Lower lobe of right lung (tissue), 2 donors: Measurements from ENCODE around the gene HEATR5B. TPM values are rescaled to one million over a fixed set of nuclear protein-coding genes. Genes with fewer than 3 reads are reported as not detected.

ENCODE experiments used
- ATAC-seq, 2 donors: fragments of 200-7000 bp; cut with Tn5 transposase; one replicate each; pipeline ENCODE4 v1.9.1; 2020 to 2022; ENCODE audit warnings: mild to moderate bottlenecking in 2 of 2, moderate library complexity in 2 of 2
- DNase-seq: peaks from one replicate; pipeline ENCODE4 v3.0.0-alpha.2; 2020
- H3K27ac ChIP-seq: fragments of 200-600 bp; one replicate; pipeline ENCODE4 v1.8.0; 2022
- H3K27me3 ChIP-seq: fragments of 200-600 bp; one replicate; pipeline ENCODE4 v1.8.0; 2022; ENCODE audit warnings: low read depth
- H3K36me3 ChIP-seq: fragments of 200-600 bp; one replicate; pipeline ENCODE4 v1.8.0; 2022; ENCODE audit warnings: mild to moderate bottlenecking
- H3K4me1 ChIP-seq: fragments of 200-600 bp; one replicate; pipeline ENCODE4 v1.8.0; 2022
- H3K4me3 ChIP-seq: fragments of 200-600 bp; one replicate; pipeline ENCODE4 v1.8.0; 2022; ENCODE audit warnings: mild to moderate bottlenecking
- H3K9me3 ChIP-seq: fragments of 200-600 bp; one replicate; pipeline ENCODE4 v1.8.0; 2022
- CTCF ChIP-seq: fragments of 200-600 bp; IDR thresholded peaks from one replicate; pipeline ENCODE4 v1.8.0; 2022; ENCODE audit warnings: antibody characterized with exemption, mild to moderate bottlenecking
- intact Hi-C: fragments of 100-400 bp; cut with DNase I; formaldehyde crosslinking; loops from one replicate; pipeline ENCODE4 v1.11.0; 2022
- total RNA-seq: library from RNA; stranded (reverse); fragmentation: NEBNext Ultra II Directional; extraction: Animal tissue kit (Norgen Biotek cat#: 25700); gene quantifications from one replicate; pipeline ENCODE4 v1.2.1, GENCODE V29; 2021
- donor health status: DM: no; HTN: yes; CAD: no; lungs with severe emphysema.

Gene HEATR5B
- total RNA-seq, 1 donor from 2014 or later = 33.9 TPM

GRCh38 chr2:37068686-37069085, 15.5 kb downstream of the HEATR5B start:
- no peaks in the 10 kb centered on the region for H3K9me3 ChIP-seq
- H3K4me3 ChIP-seq = no peak overlapping the region
- DNase-seq (no peak), ATAC-seq (no peak)
- H3K27ac ChIP-seq = no peak overlapping the region
- intact Hi-C loops = no loop called here
- H3K36me3 ChIP-seq = peaks cover 99% of the 10 kb centered on the region
- no peaks in the 10 kb centered on the region for H3K27me3 ChIP-seq
- no peak for TF ChIP-seq CTCF
- no peaks in the 10 kb centered on the region for H3K4me1 ChIP-seq

DNA sequence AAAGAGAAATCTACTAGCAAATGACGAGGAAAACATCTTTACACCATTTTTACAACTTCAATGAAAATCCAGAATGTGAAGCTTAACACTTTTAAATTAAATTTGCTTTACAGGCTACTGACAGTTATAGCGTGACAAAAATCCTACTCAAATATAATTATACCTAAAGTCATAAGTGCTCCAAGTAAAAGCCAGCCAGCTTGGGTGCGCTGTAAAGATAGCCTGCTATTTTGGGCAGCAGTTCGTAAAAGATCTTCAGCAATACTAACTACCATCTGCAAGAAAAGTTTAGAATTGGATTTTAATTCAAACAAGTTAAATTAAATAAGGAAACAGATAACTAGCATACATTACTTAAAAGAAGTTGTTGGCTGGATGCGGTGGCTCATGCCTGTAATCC, 22.4 kb downstream of the HEATR5B start:
- Histone ChIP-seq H3K4me1 (no peaks in the 10 kb centered on the region), H3K27me3 (no peaks in the 10 kb centered on the region), H3K4me3 (no peak overlapping the region), H3K36me3 (peaks cover 96% of the 10 kb centered on the region), H3K9me3 (no peaks in the 10 kb centered on the region), H3K27ac (no peak overlapping the region)
- ATAC-seq = no peak
- intact Hi-C loops = no loop called here
- TF ChIP-seq CTCF = no peak
- DNase-seq = no peak

DNA sequence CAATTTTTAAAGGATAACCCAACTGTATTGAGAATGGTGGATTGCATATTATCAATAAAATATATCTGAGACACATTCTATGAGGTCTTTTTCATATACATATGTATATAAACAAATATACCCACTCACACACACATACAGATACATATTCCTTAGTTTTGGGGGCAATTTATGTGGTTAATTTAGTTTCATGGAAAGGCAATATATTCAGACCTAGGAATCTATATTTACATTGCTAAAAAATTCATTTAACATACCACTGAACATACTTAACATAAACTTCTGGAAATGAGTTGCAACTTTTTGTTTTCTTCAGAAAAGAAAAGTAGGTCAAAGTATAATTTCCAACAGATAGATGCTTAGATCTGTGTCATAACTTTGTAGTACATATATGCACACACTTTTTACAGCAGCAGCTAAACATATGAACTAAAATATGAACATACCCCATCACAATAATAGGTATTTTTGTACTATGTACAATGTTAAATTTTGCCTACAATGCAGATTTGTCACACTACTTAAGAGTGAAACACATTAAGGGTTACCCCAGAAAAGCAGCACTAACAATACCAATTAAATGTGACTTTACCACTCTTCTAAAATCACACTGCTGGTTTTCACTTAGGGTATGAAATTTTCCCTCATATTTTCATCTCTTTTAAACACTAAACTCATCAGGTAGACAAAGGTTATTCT, 23.0 kb downstream of the HEATR5B start:
- no peaks in the 10 kb centered on the region for H3K4me1 ChIP-seq
- no peak overlapping the region for H3K27ac ChIP-seq
- peaks cover 96% of the 10 kb centered on the region for H3K36me3 ChIP-seq
- TF ChIP-seq CTCF = no peak
- H3K4me3 ChIP-seq = no peak overlapping the region
- intact Hi-C loops = no loop called here
- H3K27me3 ChIP-seq = no peaks in the 10 kb centered on the region
- ATAC-seq (no peak), DNase-seq (no peak)
- no peaks in the 10 kb centered on the region for H3K9me3 ChIP-seq

- intact Hi-C loops = no loop called here
- Histone ChIP-seq H3K27me3 (no peaks in the 10 kb centered on the region), H3K4me1 (no peaks in the 10 kb centered on the region), H3K9me3 (no peaks in the 10 kb centered on the region), H3K36me3 (peaks cover 96% of the 10 kb centered on the region), H3K4me3 (no peak overlapping the region), H3K27ac (no peak overlapping the region)
- ATAC-seq (no peak), DNase-seq (no peak)
- no peak for TF ChIP-seq CTCF
Measured at GRCh38 chr2:37060446-37060845, 23.7 kb downstream of the HEATR5B start.

DNA sequence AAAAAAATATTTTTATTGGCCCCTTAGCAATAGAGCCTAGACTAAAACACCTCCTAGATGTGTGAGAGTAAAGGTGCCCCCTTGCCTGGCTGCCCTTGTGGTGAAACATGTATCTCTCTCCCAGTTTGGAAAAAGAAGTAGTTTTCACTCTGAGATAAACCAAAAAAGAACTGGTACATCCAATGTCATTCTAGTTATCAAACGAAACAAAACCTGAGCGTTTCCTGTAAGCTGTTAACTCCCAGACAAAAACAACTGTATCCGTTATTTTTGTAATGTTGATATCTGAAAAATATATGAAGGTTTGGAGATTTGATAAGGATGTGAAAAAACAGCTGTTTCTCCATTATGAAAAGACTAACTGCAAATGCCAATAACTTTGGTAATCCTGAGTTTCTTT, 24.3 kb downstream of the HEATR5B start:
- Histone ChIP-seq H3K4me3 (no peak overlapping the region), H3K27ac (no peak overlapping the region), H3K9me3 (no peaks in the 10 kb centered on the region), H3K4me1 (no peaks in the 10 kb centered on the region), H3K27me3 (no peaks in the 10 kb centered on the region), H3K36me3 (peaks cover 96% of the 10 kb centered on the region)
- ATAC-seq (no peak), DNase-seq (no peak)
- no peak for TF ChIP-seq CTCF
- intact Hi-C loops = no loop called here
